Hematopoietic multipotent progenitor cell treated with erythropoietin and hydrocortisone succinate and interleukin-3 and kit ligand, for 4 days (in vitro differentiated cells): ENCODE data around the gene CCDC78.
A peak's percentile ranks its signal among the peaks of the same experiment; 100 is the strongest.

Experiments
- DNase-seq: peaks from one replicate; pipeline ENCODE4 v3.0.0-alpha.2; 2015

The CCDC78 gene

DNA sequence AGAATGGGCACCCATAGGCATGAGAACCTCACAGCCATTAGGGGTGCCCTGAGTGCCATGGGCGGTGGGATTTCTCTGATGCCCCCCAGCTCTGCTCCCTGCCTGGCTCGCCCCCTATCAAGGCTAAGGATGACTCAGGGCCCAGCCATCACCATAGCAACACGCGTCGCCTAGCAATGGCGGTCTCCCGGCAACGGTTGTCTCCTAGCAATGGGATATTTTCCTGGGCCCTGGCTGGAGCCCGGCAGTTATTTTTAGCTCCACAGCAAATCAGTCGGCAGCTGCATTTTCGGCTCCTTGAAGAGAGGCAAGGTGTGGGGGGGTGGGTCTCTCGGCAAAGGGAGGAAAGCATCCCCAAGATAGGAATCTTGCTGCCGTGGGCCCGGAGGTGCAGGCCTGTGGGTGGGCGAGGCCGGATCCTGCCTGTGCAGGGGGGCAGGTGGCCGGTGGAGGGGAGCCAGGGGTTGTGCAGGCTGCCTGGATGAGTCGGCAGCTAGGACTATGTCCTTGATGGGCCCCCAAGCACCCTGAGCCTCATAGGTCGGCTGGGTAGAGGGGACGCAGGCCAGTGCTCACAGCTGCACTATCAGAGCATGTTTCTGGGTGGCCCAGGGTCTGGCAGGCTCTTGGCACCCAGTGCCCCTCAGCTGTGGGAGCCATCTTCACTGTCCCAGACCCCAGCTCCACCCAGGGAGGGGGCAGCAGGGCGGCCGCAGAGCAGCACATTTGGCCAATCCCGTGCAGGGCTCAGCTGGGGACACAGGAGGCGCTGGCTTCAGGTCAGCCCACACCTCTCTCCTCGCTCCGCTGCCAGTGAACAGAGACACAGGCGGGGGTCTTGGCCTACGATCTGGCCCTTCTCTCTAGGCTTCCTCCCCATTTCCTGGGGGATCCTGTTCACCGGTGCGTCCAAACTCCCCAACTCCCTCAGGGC is 16.4 kb downstream of the CCDC78 start:
- peak; percentile 70 for DNase-seq

DNA sequence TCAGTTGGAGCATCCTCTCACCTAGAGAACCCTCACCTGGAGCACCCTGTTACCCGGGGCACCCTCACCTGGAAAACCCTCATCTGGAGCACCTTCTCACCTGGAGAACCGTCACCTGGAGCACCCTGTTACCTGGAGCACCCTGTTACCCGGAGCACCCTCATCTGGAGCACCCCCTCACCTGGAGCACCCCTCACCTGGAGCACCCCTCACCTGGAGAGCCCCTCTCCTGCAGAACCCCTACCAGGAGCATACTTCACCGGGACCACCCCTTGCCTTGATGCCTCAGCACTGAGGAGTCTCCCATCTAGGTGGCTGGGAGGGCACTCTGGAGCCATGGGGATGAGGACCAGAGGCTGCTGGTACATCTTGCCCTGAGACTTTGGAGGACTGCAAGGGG is 17.3 kb downstream of the CCDC78 start:
- no peak for DNase-seq

DNA sequence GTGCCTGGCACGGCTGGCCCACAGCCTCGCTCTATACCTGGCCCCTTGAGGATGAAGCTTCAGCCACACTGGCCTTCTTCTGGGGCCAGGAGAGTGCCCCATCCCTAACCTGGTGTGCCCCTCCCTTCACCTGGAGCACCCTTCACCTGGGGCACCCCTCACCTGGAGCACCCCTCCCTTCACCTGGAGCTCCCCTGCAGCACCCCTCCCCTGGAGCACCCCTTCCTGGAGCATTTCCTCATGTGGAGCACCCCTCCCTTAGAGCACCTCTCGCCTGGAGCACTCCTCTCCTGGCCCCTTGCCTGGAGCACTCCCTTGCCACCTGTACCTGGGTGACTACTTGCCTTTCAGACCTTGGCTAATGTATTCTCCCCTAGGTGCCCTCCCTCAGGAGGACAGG is 18.2 kb downstream of the CCDC78 start:
- no peak for DNase-seq

DNA sequence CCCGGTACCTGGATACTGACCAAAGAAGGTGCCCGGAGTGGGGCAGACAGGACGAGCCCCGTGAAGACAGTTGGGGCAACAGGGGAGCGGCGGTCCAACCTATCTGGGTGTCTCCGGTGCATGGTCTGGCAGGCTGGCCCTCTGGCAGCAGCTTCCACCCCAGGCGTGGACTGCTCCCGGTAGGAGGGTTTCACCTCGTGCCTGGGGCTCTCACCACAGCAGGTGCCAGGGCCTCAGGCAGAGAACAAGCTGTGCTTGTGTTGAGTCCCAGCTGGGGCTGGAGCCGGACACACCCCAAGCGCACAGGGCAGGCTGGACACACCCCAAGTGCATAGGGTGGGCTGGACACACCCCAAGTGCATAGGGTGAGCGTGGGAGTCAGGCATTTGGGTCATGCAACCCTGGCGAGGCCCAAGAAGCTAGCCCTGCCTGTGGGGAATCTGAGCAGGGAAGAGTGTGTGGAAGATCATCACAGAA is 19.1 kb downstream of the CCDC78 start:
- DNase-seq, result no peak

DNA sequence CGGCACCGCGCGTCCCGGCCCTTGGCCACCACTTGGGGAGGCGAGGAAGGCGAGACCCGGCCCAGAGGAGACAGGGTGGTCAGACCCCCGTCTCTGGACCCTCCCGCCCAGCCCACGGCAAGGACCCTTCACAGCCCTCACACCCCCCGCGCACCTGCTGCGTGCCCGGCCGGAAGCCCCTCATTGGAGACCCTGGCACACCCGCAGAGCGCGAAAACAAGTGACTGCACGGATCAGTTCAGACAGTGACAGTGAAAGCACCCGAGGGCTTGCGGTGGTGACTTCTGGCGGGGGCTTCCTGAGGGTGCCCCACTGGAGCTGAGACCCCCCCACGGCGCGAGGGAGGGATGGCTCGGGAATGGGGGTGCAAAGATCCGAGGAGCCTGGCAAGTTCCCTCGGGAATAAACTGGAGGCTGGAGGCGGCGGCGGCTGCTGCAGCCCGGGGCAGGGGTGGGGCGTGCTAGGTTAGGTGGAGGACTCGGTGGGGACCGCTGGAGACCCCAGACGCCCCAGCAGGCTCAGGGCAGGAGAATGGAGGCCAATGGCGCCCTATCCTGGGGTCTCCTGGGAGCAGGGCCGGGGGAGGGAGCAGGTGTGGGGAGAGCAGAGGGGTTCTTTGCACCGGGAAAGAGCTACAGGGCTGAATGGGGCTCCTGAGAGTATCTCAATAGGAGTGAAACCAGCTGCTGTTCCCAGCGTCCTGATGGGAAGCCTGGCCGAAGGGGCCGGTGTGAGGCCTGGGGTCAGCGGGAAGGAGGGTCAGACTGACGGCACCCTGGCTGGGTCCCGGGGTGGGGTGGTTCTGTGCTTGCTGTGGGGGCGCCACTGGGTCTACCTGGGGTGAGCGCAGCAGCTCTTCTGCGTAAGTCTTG is 19.8 kb downstream of the CCDC78 start:
- no peak for DNase-seq

DNA sequence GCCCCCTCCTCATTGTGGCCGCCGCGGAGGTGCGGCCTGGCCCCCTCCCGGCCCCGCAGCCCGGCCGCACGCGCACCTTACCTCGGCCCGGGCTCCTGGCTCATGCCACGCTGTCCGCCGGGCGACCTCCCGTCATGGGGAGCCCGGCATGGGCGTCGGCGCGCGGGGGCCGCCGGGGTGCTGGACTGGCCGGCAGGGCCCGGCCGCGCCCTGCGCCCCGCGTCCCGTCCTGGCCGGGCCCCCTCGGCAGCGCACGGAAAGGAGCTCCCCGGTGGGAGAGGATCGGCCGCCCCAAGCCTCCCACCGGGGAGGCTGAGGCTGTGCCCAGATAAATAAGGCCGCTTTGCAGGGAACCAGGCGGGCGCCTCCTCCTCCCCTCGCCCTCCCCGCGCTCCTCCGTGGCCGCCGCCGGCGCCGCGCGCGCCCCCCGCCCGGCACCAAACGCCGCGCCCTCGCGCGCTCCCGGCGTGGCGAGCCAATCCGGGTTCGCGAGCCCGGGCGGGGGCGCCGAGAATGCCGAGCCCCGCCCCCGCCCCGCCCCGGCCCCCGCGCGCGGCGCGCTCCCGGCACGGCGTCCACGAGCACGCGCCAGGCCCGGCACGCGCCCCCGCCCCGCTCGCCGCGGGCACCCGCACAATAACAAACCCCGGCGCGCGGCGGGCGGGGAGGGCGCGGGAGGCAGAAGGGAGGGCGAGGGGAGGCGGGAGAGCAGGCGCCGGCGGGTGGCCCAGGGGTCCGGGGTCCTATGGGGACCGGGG is 20.6 kb downstream of the CCDC78 start, which contains the start of gene FBXL16:
FBXL16 (minus strand) TSS at position 371 of the 758 bp plus-strand sequence. CDS start 8,396 bp downstream, outside the sequence.
- no peak for DNase-seq

DNA sequence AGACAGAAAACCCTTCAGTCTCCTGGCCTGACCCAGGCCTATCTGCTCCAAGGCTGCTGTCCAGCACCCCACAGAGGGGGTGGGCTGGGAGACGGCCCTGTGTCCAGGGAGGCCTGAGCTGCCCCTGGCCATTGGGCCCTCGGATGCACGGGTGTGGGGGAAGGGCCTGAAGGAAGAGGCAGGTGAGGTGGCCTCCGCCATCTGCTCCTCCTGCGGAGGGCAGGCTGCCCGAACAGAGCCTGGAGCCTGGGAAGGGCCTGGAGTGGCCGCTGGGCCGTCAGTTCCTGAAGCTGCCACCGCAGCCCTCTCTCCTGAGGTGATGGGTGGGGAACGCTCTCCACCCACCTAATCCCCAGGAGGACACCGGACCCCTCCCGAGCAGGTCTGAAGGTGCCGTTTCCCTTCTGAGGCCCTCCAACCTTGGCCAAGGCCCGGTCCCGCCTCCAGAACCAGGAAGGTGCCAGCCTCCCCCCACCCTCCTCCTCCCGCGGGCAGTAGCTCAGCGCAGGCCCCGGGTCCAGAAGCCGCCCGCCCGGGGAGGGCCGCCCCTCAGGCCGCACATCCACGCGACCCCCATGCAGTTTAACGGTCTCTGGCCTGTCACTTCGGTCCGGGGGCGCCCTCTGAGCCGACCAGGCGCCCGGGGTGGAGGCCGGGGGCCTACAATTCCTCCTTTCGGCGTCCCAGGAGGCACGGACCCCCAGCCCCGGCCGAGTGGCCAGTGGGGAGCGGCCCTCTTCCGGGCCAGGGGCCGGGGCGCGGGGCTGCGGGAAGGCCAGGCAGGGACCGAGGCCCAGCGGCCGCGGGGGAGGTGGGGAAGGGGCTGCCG is 21.5 kb downstream of the CCDC78 start:
- no peak for DNase-seq

DNA sequence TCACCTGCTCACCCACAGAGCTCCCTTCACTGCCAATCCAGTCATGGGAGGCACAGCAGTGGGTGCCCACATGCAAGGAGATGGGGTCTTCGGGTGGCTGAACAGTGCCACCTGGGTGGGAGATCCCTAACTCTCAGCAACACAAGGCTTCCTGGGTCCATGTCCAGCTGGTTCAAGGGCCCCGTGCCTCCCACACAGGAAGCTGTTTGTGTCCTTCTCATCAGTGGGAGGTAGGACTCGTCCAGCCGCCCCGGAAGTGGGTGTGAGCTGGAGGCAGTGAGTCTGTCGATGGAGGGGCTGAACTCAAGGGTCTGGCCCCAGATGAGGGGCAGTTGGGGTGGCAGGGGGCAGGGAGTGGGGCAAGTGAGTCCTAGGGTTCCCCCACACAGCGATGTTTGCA is 22.2 kb downstream of the CCDC78 start:
- DNase-seq, result no peak

DNA sequence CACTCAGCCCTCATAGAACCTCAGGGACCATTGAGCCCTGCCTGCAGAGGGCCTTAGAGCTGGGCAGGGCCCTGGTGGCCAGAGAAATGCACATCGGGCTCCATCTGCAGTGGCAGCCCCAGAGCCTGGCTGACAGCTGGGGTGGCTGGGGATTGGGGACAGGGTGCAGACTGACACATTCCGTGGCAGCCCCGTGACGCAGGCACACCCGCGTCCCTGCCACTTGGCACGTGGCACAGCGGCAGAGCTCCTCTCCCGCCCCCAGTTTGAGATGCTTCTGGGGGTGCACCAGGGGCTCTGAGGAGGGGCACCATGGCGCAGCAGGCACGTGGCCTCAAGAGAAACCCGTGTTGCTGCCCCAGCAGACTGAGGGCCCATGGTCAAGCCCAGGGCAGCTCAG is 22.8 kb downstream of the CCDC78 start:
- no peak for DNase-seq

DNA sequence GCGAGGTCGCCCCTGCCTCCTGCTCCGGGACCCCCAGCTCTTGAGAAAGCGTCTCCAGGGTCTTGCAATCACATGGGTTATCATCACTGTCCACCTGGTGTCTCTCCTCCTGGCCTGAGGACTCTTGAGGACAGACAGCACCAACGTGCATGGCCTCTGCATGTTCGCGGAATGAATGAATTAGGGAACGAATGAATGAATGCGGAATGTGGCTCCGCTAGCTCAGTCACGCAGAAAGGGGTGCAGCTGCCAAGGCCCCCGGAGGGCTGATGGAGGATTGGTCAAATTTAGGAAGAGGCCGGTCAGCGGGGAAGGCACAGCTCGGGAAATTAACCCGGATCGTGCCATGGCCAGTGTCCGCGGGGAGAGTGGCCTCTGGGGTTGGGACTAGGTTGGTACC is 23.9 kb downstream of the CCDC78 start:
- no peak for DNase-seq

DNA sequence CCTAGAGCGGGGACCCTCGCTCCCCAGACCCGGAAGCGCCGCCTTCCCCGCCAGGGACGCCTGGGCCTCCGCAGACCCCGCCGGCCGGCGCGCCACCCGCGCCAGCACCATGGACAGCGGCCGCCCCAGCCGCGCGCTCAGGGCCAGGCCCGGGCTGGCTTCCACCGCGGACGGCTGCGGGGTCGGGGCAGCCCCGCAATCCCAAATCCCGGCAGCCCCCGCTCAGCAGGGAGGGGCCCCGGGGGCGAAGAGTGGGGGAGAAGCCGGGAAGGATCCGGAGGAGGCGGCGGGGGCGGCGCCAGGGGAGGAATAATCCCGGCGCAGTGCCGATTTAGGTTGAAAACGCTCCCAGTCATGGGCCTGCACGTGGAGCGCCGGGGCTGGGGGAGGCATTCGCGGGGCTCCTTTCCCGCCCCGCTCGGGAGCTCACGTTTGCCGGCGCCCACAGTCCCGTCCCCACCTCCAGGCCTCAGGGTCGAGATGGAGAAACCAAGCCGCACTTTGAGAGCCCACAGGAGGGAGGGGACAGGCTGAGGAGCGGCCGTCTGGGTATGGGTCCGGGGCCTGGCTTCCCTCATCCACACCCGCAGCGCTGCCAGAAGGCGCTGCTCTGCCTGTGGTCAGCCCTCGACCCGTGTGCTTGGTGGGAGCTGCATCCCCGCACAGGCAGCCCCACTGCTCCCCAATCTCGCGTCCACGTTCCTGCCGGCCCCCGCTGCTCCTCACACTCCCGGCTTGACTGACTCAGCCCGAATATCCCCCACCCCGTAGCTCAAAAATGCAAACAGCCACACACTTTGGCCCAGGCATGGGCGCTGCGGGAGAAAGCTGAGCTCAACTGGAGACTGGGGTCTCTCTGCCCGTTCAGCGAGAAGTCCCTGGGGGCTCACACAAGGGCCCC is 25.3 kb downstream of the CCDC78 start:
- peak; percentile 56 for DNase-seq

DNA sequence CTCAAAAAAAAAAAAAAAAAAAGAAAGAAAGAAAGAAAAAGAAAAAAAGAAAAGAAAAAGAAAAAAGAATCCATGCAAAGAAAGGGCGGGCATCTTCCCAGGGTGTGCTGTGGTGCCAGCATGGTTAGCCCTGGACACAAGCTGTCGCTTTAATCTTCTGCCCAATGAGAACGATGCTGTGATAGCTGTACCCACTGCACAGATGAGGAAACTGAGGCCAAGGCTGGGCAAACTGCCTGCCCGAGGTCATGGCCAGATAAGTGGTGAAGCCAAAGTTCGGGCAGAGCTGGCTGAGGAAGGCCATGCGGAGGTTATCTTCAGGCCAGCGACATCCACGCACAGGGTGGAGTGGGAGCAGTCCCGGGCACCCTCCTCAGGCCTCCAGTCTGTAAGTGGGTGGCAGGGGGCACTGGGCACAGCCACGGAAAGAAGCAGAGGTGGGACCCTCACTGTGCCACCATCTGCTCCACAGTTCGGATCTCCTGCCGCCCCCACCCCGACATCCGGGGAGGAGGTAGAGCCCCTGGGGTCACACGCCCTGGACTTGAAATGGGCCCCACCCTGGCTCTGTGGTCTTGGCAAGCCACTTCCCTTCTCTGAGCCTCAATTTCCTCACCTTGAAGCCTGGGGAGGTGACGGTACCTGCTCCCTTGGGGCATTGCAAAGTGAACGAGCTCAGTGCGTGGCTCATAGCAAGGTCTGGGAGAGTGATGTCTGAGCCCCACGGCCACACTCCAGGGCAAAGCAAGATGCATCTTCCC is 27.2 kb downstream of the CCDC78 start:
- no peak for DNase-seq

DNA sequence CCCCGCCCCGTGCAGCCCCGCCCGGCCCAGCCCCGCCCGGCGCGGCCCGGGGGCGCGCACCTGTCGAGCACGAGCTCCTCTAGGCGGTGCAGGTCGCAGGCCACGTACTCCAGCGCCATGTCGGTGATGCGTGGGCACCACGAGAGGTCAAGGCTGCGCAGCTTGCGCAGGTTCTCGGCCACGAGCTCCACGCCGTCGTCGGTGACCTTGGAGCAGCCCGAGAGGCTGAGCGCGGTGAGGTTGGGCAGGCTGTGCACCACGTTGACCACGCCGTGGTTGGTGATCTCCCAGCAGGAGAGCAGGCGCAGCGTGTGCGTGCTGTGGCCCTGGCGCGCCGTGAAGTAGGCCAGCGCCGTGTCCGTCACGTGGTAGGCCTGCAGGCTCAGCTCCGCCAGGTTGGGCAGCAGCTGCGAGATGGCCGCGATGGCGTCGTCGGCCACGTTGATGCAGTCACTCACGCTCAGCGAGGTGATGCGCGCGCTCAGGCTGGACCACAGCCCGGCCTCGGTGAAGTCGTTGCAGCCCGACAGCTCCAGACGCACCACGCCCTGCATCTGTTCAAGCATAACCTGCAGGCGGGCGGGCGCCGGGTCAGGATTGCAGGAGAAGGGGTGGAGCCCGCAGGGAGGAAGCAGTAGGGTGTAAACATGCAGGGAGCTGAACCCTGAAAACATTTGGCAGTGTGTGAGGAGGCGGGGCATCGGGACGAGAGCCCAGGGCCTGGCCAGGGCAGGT is 30.7 kb downstream of the CCDC78 start:
- peak; percentile 69 for DNase-seq

DNA sequence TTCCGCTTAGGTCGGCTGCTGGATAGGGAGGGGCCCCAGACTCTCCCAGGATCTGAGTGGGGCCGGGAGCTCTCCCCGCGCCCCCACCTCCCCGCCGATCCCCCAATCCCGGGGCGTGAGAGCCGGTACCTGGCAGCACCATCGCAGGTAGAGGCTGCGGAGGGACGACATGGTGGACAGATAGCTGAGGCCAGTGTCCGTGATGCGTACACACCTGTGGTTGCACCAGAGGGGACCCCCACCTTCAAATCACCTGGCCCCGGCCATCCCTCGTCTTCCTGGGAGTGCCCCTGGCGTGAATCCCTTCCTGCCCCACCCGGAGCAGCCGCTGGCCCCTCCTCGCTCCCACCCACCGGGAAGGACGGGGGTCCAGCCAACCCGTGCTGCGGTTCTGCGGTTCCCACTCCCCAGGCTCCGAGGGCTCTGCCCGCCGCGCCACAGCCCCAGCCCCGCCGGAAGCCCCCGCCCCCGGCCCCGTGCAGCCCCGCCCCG is 31.3 kb downstream of the CCDC78 start:
- DNase-seq, result no peak

DNA sequence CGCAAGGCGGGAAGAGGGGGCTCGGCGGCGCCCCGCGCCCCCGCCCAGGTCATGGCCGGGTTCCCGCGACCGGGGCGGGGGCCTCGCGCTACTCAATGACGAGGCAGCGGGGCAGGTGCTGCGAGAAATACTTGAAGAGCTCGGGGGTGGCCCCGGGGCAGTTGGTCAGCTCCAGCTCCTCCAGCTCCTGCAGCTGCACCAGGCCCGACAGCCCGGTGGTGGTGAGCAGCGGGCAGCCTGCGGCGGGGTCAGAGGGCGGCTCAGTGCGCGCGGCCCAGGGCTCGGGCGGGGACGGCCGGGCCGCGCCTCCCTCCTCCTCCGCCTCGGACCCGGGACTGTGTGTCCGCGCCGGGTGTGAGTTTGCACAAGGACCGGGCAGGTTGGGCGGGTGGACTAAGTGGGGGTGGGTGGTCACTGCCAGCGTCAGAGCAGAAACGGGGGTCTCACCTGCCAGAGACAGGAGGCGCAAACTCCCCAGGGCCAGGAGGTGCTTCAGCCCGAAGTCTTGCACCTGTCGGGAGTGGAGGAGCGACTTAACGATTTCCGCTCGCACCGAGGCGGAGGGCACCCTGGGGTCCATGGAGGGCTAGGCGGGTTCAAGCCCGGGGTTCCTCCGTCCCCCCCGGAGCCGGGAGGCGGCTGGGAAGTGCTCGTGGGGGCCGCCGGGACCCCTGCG is 31.9 kb downstream of the CCDC78 start:
- DNase-seq, result no peak

DNA sequence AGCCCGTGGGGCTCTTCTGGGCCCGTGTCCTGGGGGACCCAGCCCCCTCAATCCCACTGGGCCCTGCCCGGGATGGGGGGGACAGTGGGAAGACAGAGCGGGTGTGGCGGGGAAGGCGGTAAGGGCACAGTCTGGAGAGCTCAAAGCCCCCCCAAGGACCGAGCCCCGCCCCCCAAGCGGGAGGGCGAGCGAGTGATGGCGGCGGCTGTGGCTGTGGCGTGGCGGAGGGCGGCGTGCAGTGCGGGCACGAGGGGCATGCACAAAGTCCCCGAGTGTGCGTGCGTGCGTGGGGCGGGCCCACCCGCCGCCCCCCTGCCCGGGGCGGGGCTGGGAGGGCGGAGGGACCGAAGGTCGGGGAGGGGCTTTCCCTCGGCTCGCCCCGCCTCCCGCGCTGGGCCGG is 32.5 kb downstream of the CCDC78 start:
- no peak for DNase-seq

DNA sequence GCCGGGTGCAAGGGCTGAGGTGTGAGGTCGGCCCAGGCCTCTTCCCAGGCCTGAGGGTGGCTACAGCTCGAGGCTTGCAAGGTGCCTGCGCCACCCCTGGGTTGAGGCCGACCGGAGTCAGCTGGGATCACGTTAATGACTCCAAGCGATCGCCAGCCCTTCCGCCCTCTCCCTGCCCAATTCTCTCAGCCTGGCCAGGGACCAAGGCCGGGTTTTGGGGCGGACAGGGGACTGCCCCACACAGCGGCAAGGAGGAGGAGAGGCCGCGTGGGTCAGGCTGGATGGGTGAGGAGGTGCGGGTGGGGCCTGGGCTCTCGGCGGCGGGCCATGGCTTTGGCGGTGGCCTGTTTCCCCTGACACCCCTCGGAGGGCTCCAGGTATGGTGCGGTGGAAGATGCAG is 32.9 kb downstream of the CCDC78 start:
- DNase-seq, result no peak

DNA sequence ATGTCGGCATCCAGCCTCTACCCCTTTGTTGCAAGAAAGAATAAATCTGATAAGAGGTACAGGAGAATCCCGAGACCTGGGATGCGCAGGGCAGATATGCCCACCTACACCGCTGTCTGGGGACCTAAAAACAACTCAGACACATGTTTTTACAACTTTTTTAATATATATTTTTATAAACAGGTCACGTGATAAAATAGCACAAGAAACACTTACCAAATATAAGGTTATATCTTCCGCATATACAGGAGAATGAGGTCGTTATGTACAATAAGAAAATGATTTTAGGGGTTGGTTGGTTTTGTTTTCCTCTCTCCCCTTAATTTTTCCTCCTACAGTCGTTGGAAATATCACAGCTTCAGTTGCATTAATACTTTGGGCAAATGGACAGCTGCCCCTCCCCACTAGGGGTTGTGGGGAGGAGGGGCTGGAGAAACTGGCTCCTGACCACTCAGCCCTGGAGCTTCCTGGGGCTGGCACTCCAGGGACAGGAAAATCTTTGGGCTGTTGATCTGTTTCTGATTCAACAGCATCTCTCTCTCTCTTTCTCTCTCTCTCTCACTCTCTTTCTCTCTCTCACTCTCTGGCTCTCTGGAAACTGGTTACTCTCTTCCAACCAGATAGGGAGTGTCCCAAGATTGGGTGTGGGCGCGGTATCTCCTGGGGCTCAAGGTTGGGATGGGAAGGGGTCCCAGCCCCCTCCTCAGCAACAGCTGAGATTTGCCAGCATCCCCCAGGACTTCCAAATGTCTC is 33.7 kb downstream of the CCDC78 start:
- DNase-seq, result no peak
